ENCODE data around the gene NAALADL2. TPM values are rescaled to one million over a fixed set of nuclear protein-coding genes. Genes with fewer than 3 reads are reported as not detected.

Gene NAALADL2
- total RNA-seq, 1 experiment from 2014 or later = 2.7 TPM

DNA sequence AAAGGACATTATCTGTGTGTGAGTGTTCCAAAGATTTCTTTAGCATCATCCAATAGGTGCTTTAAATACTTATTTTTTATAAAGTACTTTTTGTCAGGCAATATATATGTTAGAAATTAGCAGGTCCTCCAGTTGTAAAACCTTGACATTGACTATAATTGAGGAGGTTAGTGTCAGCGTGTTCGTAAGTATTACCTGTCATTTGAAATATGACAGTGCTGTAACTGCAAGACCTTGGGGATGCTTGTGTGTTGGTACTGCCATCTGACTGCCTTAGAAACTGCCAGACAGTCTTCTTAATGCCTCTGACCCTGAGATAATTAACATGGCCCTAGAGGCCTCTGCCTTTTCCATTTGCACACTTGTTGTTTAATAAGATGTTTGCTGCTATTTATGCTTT, 170.7 kb downstream of the NAALADL2 start:
- ChIA-PET CTCF (no interaction called here), POLR2A (no interaction called here)
- no peak overlapping the region for H3K27ac ChIP-seq (ENCODE audit: low read length)
- H3K27me3 ChIP-seq (ENCODE audit: control insufficient read depth, insufficient read depth, low read length) = no peaks in the 10 kb centered on the region
- no peak for TF ChIP-seq POLR2AphosphoS5 (IDR thresholded peaks at IDR 0.05; ENCODE audit: low read depth, low read length)
- TF ChIP-seq, protein P1, sequence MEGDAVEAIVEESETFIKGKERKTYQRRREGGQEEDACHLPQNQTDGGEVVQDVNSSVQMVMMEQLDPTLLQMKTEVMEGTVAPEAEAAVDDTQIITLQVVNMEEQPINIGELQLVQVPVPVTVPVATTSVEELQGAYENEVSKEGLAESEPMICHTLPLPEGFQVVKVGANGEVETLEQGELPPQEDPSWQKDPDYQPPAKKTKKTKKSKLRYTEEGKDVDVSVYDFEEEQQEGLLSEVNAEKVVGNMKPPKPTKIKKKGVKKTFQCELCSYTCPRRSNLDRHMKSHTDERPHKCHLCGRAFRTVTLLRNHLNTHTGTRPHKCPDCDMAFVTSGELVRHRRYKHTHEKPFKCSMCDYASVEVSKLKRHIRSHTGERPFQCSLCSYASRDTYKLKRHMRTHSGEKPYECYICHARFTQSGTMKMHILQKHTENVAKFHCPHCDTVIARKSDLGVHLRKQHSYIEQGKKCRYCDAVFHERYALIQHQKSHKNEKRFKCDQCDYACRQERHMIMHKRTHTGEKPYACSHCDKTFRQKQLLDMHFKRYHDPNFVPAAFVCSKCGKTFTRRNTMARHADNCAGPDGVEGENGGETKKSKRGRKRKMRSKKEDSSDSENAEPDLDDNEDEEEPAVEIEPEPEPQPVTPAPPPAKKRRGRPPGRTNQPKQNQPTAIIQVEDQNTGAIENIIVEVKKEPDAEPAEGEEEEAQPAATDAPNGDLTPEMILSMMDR (IDR thresholded peaks at IDR 0.05) = no peak
- TF ChIP-seq, protein P2, sequence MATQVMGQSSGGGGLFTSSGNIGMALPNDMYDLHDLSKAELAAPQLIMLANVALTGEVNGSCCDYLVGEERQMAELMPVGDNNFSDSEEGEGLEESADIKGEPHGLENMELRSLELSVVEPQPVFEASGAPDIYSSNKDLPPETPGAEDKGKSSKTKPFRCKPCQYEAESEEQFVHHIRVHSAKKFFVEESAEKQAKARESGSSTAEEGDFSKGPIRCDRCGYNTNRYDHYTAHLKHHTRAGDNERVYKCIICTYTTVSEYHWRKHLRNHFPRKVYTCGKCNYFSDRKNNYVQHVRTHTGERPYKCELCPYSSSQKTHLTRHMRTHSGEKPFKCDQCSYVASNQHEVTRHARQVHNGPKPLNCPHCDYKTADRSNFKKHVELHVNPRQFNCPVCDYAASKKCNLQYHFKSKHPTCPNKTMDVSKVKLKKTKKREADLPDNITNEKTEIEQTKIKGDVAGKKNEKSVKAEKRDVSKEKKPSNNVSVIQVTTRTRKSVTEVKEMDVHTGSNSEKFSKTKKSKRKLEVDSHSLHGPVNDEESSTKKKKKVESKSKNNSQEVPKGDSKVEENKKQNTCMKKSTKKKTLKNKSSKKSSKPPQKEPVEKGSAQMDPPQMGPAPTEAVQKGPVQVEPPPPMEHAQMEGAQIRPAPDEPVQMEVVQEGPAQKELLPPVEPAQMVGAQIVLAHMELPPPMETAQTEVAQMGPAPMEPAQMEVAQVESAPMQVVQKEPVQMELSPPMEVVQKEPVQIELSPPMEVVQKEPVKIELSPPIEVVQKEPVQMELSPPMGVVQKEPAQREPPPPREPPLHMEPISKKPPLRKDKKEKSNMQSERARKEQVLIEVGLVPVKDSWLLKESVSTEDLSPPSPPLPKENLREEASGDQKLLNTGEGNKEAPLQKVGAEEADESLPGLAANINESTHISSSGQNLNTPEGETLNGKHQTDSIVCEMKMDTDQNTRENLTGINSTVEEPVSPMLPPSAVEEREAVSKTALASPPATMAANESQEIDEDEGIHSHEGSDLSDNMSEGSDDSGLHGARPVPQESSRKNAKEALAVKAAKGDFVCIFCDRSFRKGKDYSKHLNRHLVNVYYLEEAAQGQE (IDR thresholded peaks at IDR 0.05; ENCODE audit: insufficient read depth in 1 of 2, low read depth in 2 of 2, low read length in 1 of 2) = no peak
- no peak for TF ChIP-seq TCF7L2 (IDR thresholded peaks at IDR 0.05; ENCODE audit: low read depth, low read length)
- TF ChIP-seq SIN3A (IDR thresholded peaks at IDR 0.05; ENCODE audit: borderline replicate concordance, insufficient read depth, low read depth, low read length) = no peak
- in situ Hi-C loops (cut with HindIII; ENCODE audit: low pct_unique_long_range_greater_than_20kb, low sequenced_read_pairs) = no loop called here
- H3K36me3 ChIP-seq (ENCODE audit: control insufficient read depth, insufficient read depth, low read length) = no peaks in the 10 kb centered on the region
- no peak overlapping the region for H3K4me3 ChIP-seq (ENCODE audit: low read depth in 2 of 2, low read length in 2 of 2)
- no peaks in the 10 kb centered on the region for H3K9me3 ChIP-seq (ENCODE audit: control insufficient read depth, insufficient read depth, low read depth, low read length)
- no peak for DNase-seq (ENCODE audit: low read depth, low spot score)
- intact Hi-C loops (cut with micrococcal nuclease; ENCODE audit: unreplicated experiment) = no loop called here
- H3K4me1 ChIP-seq (ENCODE audit: control insufficient read depth, insufficient read depth, low read length) = no peaks in the 10 kb centered on the region
- ATAC-seq = no peak
- BruUV-seq (replicated peaks) = no TSS peak

DNA sequence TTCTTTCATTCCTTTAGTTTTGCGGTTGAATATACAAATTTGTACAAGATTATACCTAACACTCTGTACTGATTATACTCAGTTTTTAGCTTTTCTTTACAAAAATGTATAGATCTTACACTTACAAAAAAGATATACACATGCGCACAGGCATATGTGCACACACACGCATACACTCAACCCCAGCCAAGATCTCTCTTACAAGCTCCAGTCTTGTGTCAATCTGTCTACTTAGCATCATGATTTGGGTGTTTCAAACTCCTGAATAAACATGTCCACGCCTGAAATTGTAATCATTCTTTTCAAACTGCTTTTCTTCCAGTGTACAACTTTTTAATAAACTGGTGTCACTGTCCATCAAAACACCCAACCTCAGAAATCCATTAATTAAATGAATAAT, 180.7 kb downstream of the NAALADL2 start:
- H3K27me3 ChIP-seq (ENCODE audit: control insufficient read depth, insufficient read depth, low read length) = no peaks in the 10 kb centered on the region
- DNase-seq (ENCODE audit: low read depth, low spot score) (no peak), ATAC-seq (no peak)
- H3K4me1 ChIP-seq (ENCODE audit: control insufficient read depth, insufficient read depth, low read length) = no peaks in the 10 kb centered on the region
- H3K4me3 ChIP-seq (ENCODE audit: low read depth in 2 of 2, low read length in 2 of 2) = no peak overlapping the region
- no peaks in the 10 kb centered on the region for H3K36me3 ChIP-seq (ENCODE audit: control insufficient read depth, insufficient read depth, low read length)
- BruUV-seq (replicated peaks) = no TSS peak
- TF ChIP-seq SIN3A (IDR thresholded peaks at IDR 0.05; ENCODE audit: borderline replicate concordance, insufficient read depth, low read depth, low read length) (no peak), POLR2AphosphoS5 (IDR thresholded peaks at IDR 0.05; ENCODE audit: low read depth, low read length) (no peak), TCF7L2 (IDR thresholded peaks at IDR 0.05; ENCODE audit: low read depth, low read length) (no peak)
- TF ChIP-seq, protein P1 (IDR thresholded peaks at IDR 0.05) = no peak
- TF ChIP-seq, protein P2 (IDR thresholded peaks at IDR 0.05; ENCODE audit: insufficient read depth in 1 of 2, low read depth in 2 of 2, low read length in 1 of 2) = no peak
- CTCF ChIA-PET = no interaction called here
- intact Hi-C loops (cut with micrococcal nuclease; ENCODE audit: unreplicated experiment) (no loop called here), in situ Hi-C loops (cut with HindIII; ENCODE audit: low pct_unique_long_range_greater_than_20kb, low sequenced_read_pairs) (no loop called here)
- H3K9me3 ChIP-seq (ENCODE audit: control insufficient read depth, insufficient read depth, low read depth, low read length) = no peaks in the 10 kb centered on the region
- H3K27ac ChIP-seq (ENCODE audit: low read length) = no peak overlapping the region
- POLR2A ChIA-PET = no interaction called here
